Left cardiac atrium (tissue), 4 donors: ENCODE data around the gene MAML3. TPM values are rescaled to one million over a fixed set of nuclear protein-coding genes. Genes with fewer than 3 reads are reported as not detected.
"Not testable (repeated sequence)": the region's sequence is repeated elsewhere in the genome, so short reads cannot be mapped to it uniquely, and the experiment has no call there.

Source experiments
- ATAC-seq, 2 donors: fragments of 200-7000 bp; cut with Tn5 transposase; one replicate each; pipeline ENCODE4 v1.9.1; 2020; ENCODE audit warnings: mild to moderate bottlenecking in 2 of 2, moderate library complexity in 2 of 2
- DNase-seq: peaks from one replicate; pipeline ENCODE4 v3.0.0-alpha.2; 2020
- intact Hi-C, 2 donors: fragments of 100-400 bp; cut with DNase I; formaldehyde crosslinking; loops; one replicate each; pipeline versions ENCODE4 v1.14.1 to v1.15.1; 2022 to 2023
- total RNA-seq, 2 donors: library from RNA; stranded (reverse); fragmentation: NEBNext Ultra II Directional; extraction: Animal tissue kit (Norgen Biotek cat#: 25700); gene quantifications; one replicate each; pipeline ENCODE4 v1.2.1, GENCODE V29; 2021
- donor health status: DM: no; HTN: yes; CAD: no.
- donor health status: DM: no; HTN: yes; CAD: no; lungs with severe emphysema.
- donor health status: DM: yes; HTN: yes; CAD: no.
- donor health status: Dilated cardiomyopathy.

Gene MAML3
- total RNA-seq, 2 donors from 2014 or later: 2.6 to 3.0 TPM

- no peak for DNase-seq
- intact Hi-C loops: no loop called here
- ATAC-seq: no peak
Observed at GRCh38 chr4:139965789-139966188, 188.2 kb downstream of the MAML3 start.

- ATAC-seq: no peak
- intact Hi-C loops: no loop called here
- DNase-seq: no peak
Observed at GRCh38 chr4:139963708-139964107, 190.3 kb downstream of the MAML3 start.

DNA sequence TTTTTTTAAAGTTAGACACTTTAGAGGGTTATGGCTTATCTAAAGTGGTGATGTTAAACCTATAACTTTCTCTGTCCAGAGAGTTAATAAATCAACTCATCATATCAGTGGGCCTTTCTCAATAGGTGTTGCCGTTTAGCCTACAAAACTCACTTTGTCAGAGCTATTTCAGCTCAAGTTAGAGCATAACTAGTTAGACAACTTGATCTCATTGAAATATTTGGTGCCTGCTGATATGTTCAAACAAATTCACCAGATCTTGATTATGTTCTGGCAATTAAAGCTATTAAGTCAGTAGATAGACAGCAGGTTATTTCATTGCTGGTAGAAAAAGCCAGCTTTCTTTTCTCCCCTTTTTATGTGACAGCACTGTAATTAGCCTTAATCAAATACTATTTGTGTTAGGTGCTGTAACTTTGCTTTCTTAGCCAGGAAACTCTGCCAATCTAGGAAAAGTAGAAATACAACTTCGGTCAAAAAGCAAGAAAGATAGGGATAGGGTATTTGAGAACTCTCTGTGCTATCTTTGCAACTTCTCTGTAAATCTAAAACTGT is 191.8 kb downstream of the MAML3 start:
- ATAC-seq: no peak
- DNase-seq: no peak
- intact Hi-C loops: no loop called here

DNA sequence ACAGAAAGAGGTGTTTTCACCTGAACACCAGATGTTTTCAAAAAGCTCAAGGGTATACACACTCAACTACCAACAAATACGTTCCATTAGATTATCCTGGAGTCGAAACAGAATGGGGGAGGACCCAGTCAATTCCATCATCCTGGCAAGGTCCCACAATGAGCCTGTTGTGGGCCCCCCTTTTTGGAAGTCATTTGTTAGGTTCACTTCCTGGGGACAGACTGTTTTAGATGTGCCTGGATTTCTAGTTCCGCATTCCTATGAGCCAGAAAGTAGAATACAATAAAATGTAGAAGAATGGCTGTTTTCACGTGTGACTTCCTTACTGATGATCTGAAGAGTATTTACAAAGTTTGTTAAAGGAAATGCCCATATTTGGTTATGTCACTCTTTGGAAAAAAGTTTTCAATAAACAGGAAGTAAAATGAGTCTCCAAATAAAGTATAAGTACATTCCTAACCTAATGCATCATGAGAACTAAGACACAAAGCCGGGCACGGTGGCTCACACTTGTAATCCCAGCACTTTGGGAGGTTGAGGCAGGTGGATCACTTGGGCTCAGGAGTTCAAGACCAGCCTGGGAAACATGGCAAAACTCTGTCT is 192.5 kb downstream of the MAML3 start:
- DNase-seq: no peak
- intact Hi-C loops: no loop called here
- no peak for ATAC-seq

- intact Hi-C loops: no loop called here
- ATAC-seq (no peak), DNase-seq (no peak)
Observed at GRCh38 chr4:139959396-139959795, 194.6 kb downstream of the MAML3 start.

GRCh38 chr4:139958739-139959098 is 195.3 kb downstream of the MAML3 start:
- intact Hi-C loops: no loop called here
- no peak for ATAC-seq
- no peak for DNase-seq

GRCh38 chr4:139957986-139958738 is 195.8 kb downstream of the MAML3 start:
- no peak for ATAC-seq
- DNase-seq: no peak
- intact Hi-C loops: no loop called here

- DNase-seq: no peak
- no peak for ATAC-seq
- intact Hi-C loops: no loop called here
Observed at GRCh38 chr4:139957065-139957464, 196.9 kb downstream of the MAML3 start.

GRCh38 chr4:139956507-139957017 is 197.4 kb downstream of the MAML3 start:
- ATAC-seq (peak; percentile 65 to 84), DNase-seq (no peak)
- intact Hi-C loops: no loop called here

DNA sequence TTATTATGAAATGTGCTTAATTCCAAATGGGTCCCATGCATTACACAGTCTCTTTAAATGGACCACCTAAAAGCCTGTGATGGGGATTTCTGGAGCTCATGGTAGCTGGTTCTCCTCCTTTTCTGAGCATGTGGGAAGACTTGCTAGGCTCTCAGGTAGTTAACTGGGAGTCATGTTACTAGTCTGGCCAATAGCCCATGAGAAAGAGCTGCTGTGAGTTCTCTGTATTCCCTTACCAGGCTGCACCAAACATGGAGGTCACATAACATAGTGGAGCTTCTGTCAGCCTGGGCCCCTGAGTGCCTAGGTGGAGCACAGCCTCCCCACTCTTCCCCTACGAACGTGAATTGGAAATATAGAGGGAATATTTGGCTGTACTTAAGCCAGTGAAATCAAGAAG is 198.4 kb downstream of the MAML3 start:
- intact Hi-C loops: no loop called here
- no peak for DNase-seq
- peak in 1 of 2 donors; percentile 25 for ATAC-seq

DNA sequence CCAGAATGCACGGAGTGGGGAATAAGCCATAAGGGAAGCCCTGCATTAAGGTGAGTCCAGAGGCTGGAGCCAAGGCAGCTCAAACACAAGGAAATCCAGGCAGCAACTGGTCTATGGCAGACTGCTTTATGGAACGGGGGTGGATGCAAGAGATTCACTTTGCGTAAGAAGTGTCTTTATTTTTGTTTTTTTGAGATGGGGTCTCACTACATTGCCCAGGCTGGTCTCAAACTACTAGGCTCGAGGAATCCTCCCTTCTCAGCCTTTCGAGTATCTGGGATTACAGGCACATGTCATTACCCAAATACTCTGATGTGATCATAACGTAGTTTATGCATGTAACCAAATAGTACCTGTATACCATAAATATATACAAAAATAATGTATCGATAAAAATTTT is 199.5 kb downstream of the MAML3 start:
- intact Hi-C loops: no loop called here
- ATAC-seq (no peak), DNase-seq (no peak)

GRCh38 chr4:139951021-139951420 is 203.0 kb downstream of the MAML3 start:
- ATAC-seq: peak in 1 of 2 donors; percentile 49
- intact Hi-C loops: no loop called here
- no peak for DNase-seq

DNA sequence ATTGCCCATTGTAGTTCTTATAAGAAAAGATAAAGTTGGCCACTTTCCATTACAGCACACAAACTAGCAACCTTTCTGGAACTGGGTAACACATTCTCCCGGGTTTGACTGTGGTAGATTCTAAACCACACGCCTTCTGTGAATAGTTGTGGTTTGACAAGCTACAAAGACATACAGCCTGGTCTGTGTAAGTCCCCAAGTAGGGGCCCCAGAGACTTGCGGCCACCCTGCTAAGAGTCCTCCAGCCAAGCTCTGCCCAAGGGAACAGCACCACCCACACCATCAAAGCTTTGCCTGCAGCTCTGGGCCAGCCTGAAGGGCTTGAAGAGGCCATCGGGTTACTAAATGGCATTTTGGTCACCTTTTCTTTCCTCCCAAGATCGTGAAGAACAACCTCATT is 203.4 kb downstream of the MAML3 start:
- ATAC-seq (no peak), DNase-seq (no peak)
- intact Hi-C loops: no loop called here

DNA sequence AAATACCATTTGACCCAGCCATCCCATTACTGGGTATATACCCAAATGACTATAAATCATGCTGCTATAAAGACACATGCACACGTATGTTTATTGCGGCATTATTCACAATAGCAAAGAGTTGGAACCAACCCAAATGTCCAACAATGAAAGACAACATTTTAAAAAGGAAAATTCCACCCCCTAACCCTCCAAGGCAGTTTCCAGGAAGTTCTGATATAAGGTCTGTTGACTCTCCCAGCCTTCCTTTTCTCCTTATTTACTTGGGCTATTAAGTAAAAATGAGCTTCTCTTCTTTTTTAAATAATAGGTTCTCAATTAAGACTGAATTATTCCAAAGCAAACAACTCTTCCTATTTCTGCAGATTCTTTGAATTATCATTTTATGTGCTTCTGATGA is 209.1 kb downstream of the MAML3 start:
- intact Hi-C loops, ATAC-seq, DNase-seq: not testable (repeated sequence)

DNA sequence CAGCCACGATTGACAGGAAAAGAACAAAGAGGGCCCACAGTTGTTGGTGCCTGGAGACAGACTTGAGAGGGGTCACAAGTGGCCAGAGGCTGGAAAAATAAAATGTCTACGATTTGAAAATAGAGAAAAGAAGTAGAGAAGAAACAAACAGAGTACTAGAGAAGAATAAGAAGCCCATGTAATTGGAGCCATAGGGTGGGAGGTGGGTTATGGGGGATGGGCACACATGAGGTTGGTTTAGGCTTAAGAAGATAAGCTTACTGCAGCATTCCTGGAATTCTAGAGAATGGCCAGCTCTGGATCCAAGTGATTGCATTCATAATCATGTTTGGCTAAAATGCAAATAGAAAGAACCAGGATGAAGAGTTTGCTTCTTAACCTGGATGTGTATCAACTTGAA is 210.7 kb downstream of the MAML3 start:
- intact Hi-C loops: no loop called here
- DNase-seq: no peak
- ATAC-seq: no peak

- intact Hi-C loops: no loop called here
- ATAC-seq (peak in 1 of 2 donors; percentile 62), DNase-seq (no peak)
Observed at GRCh38 chr4:139942241-139942640, 211.7 kb downstream of the MAML3 start.

- no peak for DNase-seq
- ATAC-seq: no peak
- intact Hi-C loops: no loop called here
Observed at GRCh38 chr4:139940600-139940999, 213.4 kb downstream of the MAML3 start.

DNA sequence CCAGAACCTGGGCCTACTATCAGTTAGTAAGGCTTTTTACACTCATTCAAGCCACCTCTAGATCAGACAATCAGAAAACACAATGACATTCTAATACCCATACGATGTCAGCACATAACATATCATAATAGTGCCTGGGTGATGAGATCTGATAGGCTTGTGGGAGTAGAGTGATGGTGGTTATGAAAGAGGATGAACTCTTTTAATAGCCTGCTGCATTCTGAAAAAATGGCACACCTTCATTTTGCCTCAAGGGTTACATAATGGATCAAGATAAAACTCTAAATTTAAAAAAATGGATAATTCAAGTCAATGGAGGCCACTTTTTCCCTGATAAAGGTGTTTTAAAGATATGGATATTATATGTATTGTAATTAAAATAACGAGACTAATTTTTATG is 215.6 kb downstream of the MAML3 start:
- intact Hi-C loops: no loop called here
- ATAC-seq: no peak
- DNase-seq: no peak

DNA sequence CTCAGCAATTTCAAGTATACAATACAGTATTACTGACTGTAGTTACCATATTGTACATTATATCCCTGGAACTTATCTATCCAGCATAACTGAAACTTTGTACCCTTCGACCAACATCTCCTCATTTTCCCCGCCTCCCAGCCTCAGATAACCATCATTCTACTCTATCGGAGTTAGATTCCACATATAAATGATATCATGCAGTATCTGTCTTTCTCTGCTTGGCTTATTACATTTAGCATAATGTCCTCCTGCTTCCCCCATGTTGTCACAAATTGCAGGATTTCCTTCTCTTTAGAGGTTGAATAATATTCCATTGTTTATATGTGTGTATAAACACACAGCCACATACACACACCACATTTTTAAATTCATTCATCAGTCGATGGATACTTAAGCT is 218.1 kb downstream of the MAML3 start:
- DNase-seq (no peak), ATAC-seq (no peak)
- intact Hi-C loops: no loop called here

DNA sequence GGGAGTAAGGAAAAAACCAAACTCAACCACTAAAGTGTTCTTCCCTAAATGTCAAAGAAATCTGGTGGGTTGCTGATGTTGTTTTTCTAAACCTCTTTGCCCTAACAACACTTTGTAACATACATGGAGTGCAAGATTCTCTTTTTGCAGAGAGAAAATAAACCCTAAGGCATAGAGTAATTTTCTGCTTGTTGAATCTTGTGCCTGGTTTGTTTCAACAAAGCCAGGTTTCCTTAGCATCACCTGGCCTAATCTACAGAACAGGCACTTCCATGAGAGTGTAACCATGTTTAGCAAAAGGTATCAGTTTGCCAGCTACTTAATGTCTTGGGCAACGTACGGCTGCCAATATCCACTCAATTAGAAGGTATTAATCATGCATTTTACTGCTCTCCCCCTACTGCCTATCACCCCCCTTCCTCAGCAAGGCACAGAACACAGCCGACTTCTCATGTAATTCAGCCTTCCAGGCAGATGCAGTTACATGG is 219.2 kb downstream of the MAML3 start:
- no peak for DNase-seq
- intact Hi-C loops: no loop called here
- ATAC-seq: no peak
